HG03565 (cell line): ENCODE measurements around the gene RPL31.
A peak's percentile ranks its signal among the peaks of the same experiment; 100 is the strongest.

Experiments
- ATAC-seq: cut with Tn5 transposase; IDR thresholded peaks from one replicate; pipeline ENCODE4 v1.9.1; 2021; ENCODE audit warnings: mild to moderate bottlenecking, moderate library complexity; ENCODE audit not compliant: unreplicated experiment

Gene RPL31

DNA sequence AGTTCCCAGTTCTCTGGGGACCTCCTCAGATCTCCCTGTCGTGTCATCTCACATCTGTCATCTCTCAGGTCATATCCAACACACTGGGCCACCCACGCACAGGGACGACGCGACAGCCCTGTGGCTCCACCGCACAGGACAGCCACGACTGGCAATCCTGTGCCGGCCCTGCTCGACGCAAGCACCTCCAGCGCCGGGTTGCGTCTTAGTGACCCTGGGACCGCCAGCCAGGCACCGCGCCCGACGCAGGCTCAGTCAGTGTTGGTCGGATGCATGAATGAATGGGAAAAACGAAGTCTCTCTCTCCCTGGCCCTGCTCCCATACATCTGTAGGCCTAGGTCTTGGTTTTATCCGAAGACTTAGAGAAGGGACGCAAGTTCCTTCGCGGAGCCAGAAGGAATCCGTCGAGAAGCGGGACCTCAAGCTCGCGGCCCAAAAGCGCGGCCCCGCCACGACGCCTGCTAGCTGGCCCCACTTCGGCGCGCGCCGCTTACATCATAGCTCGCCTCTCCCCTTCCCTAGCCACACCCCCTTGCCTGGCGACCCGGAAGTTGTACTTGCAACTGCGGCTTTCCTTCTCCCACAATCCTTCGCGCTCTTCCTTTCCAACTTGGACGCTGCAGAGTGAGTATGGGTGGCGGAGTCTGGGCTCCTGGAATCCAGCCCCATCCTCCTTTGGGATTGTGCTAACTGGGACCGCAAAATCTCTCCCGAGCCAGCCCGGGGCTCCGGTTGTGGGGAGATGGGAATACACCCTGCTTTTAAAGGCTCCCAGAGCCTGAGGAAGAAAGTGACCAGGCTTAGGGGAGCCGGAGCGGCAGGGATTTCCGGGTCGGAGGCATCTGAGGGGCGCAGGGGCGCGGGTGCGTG is at the start of gene RPL31:
Gene RPL31 (plus strand): TSS at position 599 of the 871 bp plus-strand sequence. CDS start 413 bp downstream, outside the sequence.
- peak; percentile 93 for ATAC-seq

GRCh38 chr2:100952512-100952911 is 49.6 kb upstream of the RPL31 start:
- ATAC-seq = no peak

GRCh38 chr2:100953406-100954043 is 48.6 kb upstream of the RPL31 start:
- no peak for ATAC-seq

GRCh38 chr2:100954044-100954420 is 48.1 kb upstream of the RPL31 start:
- ATAC-seq = no peak

DNA sequence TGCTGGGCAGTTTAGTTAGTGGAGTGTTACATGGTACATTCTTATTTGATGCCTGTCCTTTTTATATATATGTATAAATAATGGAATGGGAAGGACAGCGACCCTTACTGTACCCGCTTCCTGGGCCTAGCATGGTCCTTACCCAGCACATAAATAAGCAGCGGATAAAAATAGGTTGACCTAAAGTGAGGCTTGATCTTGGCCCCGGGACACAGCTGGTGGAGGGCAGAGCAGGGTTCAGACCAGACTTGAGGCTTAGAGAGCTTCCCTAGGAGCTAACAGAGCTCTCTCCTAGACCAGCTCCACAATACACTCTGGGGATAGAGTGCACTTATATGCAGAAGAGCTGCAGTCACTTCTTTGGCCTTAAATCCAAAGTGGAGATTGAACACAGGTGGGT is 46.9 kb upstream of the RPL31 start:
- ATAC-seq = no peak

GRCh38 chr2:100956081-100956480 is 46.0 kb upstream of the RPL31 start:
- no peak for ATAC-seq

DNA sequence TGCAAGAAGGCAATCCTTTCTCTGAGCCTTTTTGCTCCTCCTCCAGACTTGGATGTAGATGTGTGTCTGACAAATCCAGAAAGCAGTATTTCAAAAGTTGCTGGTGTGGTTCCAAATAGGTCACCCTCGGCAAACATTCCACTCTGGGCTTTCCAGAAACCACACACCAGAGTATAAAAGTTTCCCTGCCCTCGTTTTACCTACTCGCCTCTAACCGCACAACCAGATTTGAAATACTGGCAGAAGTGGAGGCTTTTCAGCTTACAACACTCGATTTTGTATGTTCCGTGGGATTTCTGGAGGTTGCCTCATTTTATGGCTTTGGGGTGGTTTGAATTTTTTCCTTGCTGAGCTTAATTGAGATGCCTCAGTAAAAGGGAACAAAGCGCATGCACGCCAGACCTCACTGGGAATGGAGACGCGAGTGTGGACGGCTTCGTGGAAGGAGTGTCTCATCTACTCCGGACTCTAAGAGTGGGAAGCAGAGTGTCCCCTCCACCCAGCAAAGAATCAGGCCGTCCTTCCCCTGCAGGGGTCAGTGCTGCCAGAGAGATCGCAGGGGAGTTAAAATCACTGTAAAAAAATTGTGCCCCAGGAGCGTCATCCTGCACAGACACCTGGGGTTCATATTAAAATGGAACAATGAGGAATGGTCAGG is 44.0 kb upstream of the RPL31 start:
- no peak for ATAC-seq

GRCh38 chr2:100959225-100959880 is 42.7 kb upstream of the RPL31 start:
- no peak for ATAC-seq

DNA sequence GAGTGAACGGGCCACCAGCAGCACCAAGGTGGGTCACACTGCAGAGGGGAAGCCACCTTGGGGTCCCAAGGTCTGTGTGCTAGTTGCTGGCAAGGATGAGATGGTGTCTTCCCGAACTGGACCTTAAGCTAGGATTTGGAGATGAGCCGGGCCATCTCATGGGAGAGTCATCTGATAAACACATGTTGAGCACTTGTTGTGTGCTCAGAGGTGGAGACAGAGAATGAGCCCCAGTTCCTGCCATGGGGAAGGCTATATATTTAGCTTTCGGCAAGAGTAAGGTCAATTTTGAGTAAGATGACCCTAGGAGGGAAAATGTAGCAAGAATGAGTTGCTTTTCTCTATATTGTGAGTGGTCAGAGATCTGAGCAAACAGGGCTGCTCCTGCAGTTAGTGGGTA is 41.4 kb upstream of the RPL31 start:
- ATAC-seq = no peak

DNA sequence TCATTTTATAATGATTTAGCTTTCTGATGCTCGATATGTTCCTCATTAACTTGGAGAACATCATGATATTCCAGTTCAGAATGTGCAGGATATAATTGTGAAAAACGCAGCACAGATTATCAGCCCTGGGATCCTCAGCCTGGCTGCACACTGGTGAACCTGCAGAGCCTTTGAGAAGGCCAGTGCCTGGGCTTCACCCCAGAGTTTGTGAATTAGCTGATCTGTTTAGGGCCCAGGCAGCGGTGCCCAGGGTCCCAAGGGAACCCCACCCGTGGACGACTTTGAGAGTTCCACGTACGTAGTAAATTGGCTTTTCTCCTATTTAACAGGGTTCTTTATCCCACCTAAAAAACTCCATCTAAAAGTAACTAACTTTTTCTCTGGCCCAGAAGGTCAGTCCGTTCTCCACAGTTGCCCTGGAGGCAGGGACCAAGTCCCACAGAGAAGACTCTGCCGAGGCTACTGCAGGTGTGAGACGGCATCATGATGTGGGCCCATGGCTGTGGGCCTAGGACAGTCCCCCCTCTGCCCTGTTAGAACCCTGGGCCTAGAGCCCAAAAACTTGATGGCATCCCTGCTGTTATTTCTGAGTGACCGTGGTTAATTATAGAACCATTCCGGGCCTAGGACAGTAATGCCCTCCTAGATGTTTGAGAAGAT is 39.6 kb upstream of the RPL31 start:
- ATAC-seq = no peak

- no peak for ATAC-seq
These were observed 39.1 kb upstream of the RPL31 start for GRCh38 chr2:100963026-100963375.

- ATAC-seq = no peak
These were observed 37.9 kb upstream of the RPL31 start for GRCh38 chr2:100964222-100964621.

- no peak for ATAC-seq
These were observed 37.4 kb upstream of the RPL31 start for GRCh38 chr2:100964681-100965169.

- no peak for ATAC-seq
These were observed 36.5 kb upstream of the RPL31 start for GRCh38 chr2:100965596-100965995.

DNA sequence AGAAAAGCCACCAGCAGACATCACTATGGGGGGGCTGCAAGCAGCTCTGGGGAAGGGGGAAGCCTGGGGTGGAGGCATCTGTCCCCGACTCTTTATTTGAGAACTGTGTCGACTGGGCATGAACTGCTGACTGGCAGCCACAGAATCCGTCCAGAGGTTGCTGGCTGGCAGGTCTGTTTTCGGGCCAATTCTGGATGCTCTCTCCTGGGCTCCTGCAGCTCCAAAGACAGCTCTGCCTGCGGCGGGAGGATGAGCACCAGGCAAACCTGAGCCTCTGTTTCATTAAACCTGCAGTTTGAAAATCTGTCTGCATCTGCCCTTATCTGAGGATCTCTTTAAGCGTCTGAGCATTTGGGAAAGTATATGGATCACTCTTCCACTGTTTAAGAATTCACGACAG is 34.4 kb upstream of the RPL31 start:
- no peak for ATAC-seq

DNA sequence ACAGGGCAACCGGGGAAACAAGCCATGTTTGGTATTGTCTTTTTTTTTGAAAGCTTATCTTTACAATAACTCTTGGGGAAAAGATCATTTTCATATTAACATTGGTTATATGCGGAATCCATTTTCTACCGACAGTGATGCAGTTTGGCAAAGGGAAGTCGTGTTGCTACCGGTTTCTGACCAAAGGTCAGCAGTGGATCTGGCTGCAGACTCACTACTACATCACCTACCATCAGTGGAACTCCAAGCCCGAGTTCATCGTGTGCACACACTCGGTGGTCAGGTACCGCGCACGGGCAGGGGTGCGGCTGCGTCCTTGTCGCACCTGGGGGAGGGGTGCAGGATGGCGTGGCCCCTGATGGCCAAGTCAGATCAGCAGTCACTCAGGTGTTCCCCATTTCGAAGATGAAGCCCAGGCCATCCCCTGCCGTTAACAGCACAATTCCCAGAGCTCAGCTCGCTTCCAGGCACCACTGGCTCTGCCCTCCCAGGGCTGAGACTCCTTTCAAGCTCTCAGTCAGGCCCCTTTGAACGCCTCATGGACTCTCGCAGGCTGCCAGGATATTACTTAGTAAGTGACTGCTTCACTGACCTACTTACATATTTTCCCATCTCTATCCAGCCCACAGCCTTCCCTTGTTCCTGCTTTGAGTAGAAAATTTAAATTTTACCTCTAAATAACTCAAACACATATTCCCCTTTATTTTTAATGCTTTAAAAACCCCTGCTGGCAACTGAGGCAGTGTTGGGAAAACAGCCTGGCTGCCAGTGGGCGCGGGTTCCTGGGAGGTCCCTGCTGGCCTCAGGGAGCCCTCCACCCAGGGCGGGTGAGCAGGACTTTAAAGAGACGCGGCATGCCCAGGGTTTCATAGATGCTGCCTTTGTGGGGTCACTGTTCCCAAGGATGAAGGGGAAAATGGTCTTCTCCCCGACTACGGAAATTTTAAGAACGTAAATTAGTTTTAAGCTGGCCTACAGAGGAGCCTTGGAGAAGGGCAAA is 33.6 kb upstream of the RPL31 start:
- ATAC-seq = no peak

- ATAC-seq = no peak
These were observed 32.1 kb upstream of the RPL31 start for GRCh38 chr2:100969998-100970397.

DNA sequence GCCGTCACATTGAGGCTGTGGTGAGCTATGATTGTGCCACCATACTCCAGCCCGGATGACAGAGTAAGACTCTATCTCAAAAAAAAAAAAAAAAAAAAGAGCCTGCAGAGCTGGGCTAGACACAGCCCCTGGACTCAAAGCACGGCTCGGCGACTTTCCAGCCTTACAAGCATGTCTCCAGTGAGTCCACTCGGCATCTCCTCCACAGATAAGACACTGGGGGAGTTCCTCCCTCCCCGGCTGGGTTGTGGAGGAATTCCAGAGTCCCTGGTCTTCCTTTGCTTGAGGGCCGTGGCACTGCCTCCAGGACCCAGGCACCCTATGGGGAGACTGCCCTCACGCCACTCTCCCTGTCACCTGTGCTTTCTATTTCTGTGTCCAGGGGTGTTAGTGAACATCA is 30.9 kb upstream of the RPL31 start:
- no peak for ATAC-seq

DNA sequence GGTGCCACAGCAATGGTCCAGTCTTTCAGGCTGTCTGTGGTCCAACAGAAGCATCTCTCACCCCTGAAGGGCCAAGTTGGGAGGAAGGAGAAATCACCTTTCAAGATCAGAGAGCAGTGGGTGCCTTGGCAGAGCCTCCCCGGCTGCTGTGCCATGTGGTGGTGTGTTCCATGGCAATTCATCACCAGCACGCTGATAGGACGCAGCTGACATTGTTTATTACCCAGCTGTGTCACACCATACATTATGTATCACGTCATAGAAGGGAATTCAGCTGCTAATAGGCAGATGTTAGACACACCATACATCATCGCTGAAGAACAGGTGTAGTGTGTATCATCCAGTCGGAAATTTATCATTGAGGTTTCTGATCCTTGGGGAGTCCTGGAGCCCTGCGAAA is 29.6 kb upstream of the RPL31 start:
- no peak for ATAC-seq
